K562 (cell line): ENCODE measurements around the gene PLK4. TPM values are rescaled to one million over a fixed set of nuclear protein-coding genes. Genes with fewer than 3 reads are reported as not detected.

ENCODE experiments used
- AFF4 ChIP-seq: sonication (generic); formaldehyde crosslinking; IDR thresholded peaks from 2 replicates; pipeline ENCODE4 v1.8.0; 2023; ENCODE audit warnings: mild to moderate bottlenecking, missing genetic modification reagents
- MGA ChIP-seq: fragments of 450-650 bp; IDR thresholded peaks from 2 replicates; pipeline ENCODE4 v1.6.1; 2016; ENCODE audit warnings: mild to moderate bottlenecking, moderate library complexity
- PHF8 ChIP-seq: fragments of 200-600 bp; sonication (generic); IDR thresholded peaks from 2 replicates; pipeline ENCODE4 v1.6.1; 2012; ENCODE audit warnings: mixed run types, mild to moderate bottlenecking, inconsistent platforms, low read length, moderate library complexity, borderline replicate concordance
- POLR2AphosphoS2 ChIP-seq: IDR thresholded peaks from 2 replicates; pipeline ENCODE4 v1.6.1; 2012; ENCODE audit warnings: low read length, improper control_type of control experiment
- SRSF3 ChIP-seq: fragments of 200-400 bp; formaldehyde crosslinking; IDR thresholded peaks from 2 replicates; pipeline ENCODE4 v1.6.1; 2016; ENCODE audit warnings: mild to moderate bottlenecking, low read length, moderate library complexity; ENCODE audit not compliant: insufficient read depth
- THRAP3 ChIP-seq: fragments of 450-650 bp; IDR thresholded peaks from 2 replicates; pipeline ENCODE4 v1.6.1; 2016; ENCODE audit warnings: mild to moderate bottlenecking, inconsistent platforms, borderline replicate concordance
- YY1 ChIP-seq, 3 experiments: IDR thresholded peaks; 2 replicates each; pipeline ENCODE4 v1.6.1; 2011; ENCODE audit warnings: low read length in 2 of 3, mild to moderate bottlenecking in 2 of 3, moderate library complexity in 2 of 3, borderline replicate concordance in 1 of 3, control low read depth in 1 of 3, low read depth in 1 of 3; ENCODE audit not compliant: insufficient read depth in 3 of 3, insufficient replicate concordance in 2 of 3, control insufficient read depth in 1 of 3, insufficient read length in 1 of 3; ENCODE audit errors: extremely low read depth in 1 of 3
- ZNF280A ChIP-seq: fragments of 450-650 bp; IDR thresholded peaks from 2 replicates; pipeline ENCODE4 v1.6.1; 2018; ENCODE audit warnings: mild to moderate bottlenecking, low read depth; ENCODE audit not compliant: partially characterized antibody
- ZNF766 ChIP-seq: fragments of 200-800 bp; sonication (Bioruptor generic); conservative IDR thresholded peaks from 2 replicates; pipeline ENCODE4 v1.6.1; 2016; ENCODE audit warnings: missing genetic modification characterization, missing compliant biosample characterization
- polyA plus RNA-seq, 8 experiments: library from polyadenylated mRNA; depleted of rRNA in 4 of 8; stranded (reverse) in 5 of 8; unstranded in 3 of 8; fragments of >200 nt; fragmentation: Nextera tagmentation in 2 of 8; fragmentation: Illumina TruSeq in 1 of 8; extraction: Ambion mirVana in 2 of 8; extraction: Trizol in 1 of 8; gene quantifications; 2 replicates each; pipeline versions ENCODE4 v1.2.1 to v1.2.3, GENCODE V29; 2011 to 2014; ENCODE audit warnings: inconsistent platforms in 1 of 8, missing spikeins in 1 of 8
- total RNA-seq, 7 experiments: library from RNA; depleted of rRNA in 6 of 7; stranded (reverse); fragments of >200 nt in 6 of 7; fragmentation: Illumina TruSeq in 2 of 7; extraction: Trizol in 2 of 7; gene quantifications; 2 replicates each; pipeline versions ENCODE4 v1.2.1 to v1.2.3, GENCODE V29; 2011 to 2021; ENCODE audit warnings: low replicate concordance in 1 of 7

PLK4 gene
- total and polyA plus RNA-seq, 9 of the 15 experiments (the other 6 are each of a cell fraction or from before 2014, with no cell fraction given), result 16.2 to 95.3 (median 54.3) TPM

GRCh38 chr4:127870281-127870680 lies 10.4 kb upstream of the PLK4 start (continued):
- TF ChIP-seq MGA (no peak), ZNF280A (no peak), YY1 (IDR thresholded peaks at IDR 0.05; ENCODE audit: borderline replicate concordance in 1 of 3, control insufficient read depth in 1 of 3, extremely low read depth in 1 of 3, insufficient read depth in 3 of 3, insufficient read length in 1 of 3, insufficient replicate concordance in 2 of 3, low read depth in 1 of 3, low read length in 2 of 3) (no peak), PHF8 (no peak), THRAP3 (no peak), POLR2AphosphoS2 (no peak), ZNF766 (no peak), SRSF3 (no peak), AFF4 (no peak)
